B cell (primary cell): Measurements from ENCODE around the gene LAMP2. TPM values are rescaled to one million over a fixed set of nuclear protein-coding genes. Genes with fewer than 3 reads are reported as not detected.
A peak's percentile ranks its signal among the peaks of the same experiment; 100 is the strongest.

Experiments
- ATAC-seq: fragments of 200-7000 bp; cut with Tn5 transposase; one replicate; pipeline ENCODE4 v1.10.0; 2021; ENCODE audit warnings: low read depth, mild to moderate bottlenecking, moderate number of reproducible peaks, moderate library complexity
- CTCF ChIA-PET: fragments of 350-600 bp; sonication (Branson Sonifier 250); formaldehyde crosslinking; loops from one replicate; lab custom pipeline; 2021; ENCODE audit warnings: antibody characterized with exemption, inconsistent platforms; lab: Charles Lee
- POLR2A ChIA-PET: fragments of 350-600 bp; sonication (Branson Sonifier 250); formaldehyde crosslinking; loops from one replicate; lab custom pipeline; 2021; ENCODE audit warnings: antibody characterized with exemption; lab: Charles Lee
- DNase-seq: peaks from one replicate; pipeline ENCODE4 v3.0.0; 2013
- H2AFZ ChIP-seq: 2 replicates; pipeline ENCODE4 v1.6.1; 2012; ENCODE audit warnings: mild to moderate bottlenecking, low read depth, low read length; ENCODE audit not compliant: insufficient read depth, poor library complexity, severe bottlenecking
- H3K27ac ChIP-seq, 2 donors: 1 replicate in 1 of 2; 2 replicates in 1 of 2; pipeline ENCODE4 v1.5.1; 2012 to 2013; ENCODE audit warnings: low read length in 2 of 2, mild to moderate bottlenecking in 2 of 2, moderate library complexity in 1 of 2
- H3K27me3 ChIP-seq, 4 experiments: fragments of 200-600 bp in 1 of 4; sonication (generic) in 1 of 4; replicated peaks in 1 of 4; 1 replicate in 2 of 4; 2 replicates in 2 of 4; pipeline versions ENCODE4 v1.6.1 to v1.7.0; 2013 to 2016; ENCODE audit warnings: low read length in 3 of 4, mild to moderate bottlenecking in 2 of 4, mixed read lengths in 1 of 4, moderate library complexity in 1 of 4; ENCODE audit not compliant: insufficient read depth in 4 of 4, control insufficient read depth in 3 of 4; ENCODE audit errors: control extremely low read depth in 1 of 4
- H3K36me3 ChIP-seq, 2 experiments: replicated peaks in 1 of 2; 1 replicate in 1 of 2; 2 replicates in 1 of 2; pipeline versions ENCODE4 v1.6.1 to v1.7.1; 2013; ENCODE audit warnings: low read length in 1 of 2; ENCODE audit not compliant: insufficient read depth in 2 of 2, control insufficient read depth in 1 of 2; ENCODE audit errors: control extremely low read depth in 1 of 2, extremely low read depth in 1 of 2
- H3K4me1 ChIP-seq, 2 donors: fragments of 200-600 bp in 1 of 2; sonication (generic) in 1 of 2; 1 replicate in 1 of 2; 2 replicates in 1 of 2; pipeline versions ENCODE4 v1.5.1 to v1.6.1; 2013 to 2017; ENCODE audit warnings: low read length in 2 of 2; ENCODE audit not compliant: control insufficient read depth in 2 of 2, insufficient read depth in 2 of 2
- H3K4me2 ChIP-seq: replicated peaks from 2 replicates; pipeline ENCODE3; 2012; ENCODE audit warnings: mild to moderate bottlenecking, low read depth, low read length; ENCODE audit not compliant: poor library complexity, severe bottlenecking
- H3K4me3 ChIP-seq, 5 experiments: fragments of 200-600 bp in 1 of 5; sonication (generic) in 1 of 5; 1 replicate in 3 of 5; 2 replicates in 2 of 5; pipeline versions ENCODE4 v1.5.1 to v1.7.0; 2011 to 2016; ENCODE audit warnings: low read length in 4 of 5, mild to moderate bottlenecking in 4 of 5, low read depth in 2 of 5, control low read depth in 1 of 5, moderate library complexity in 1 of 5; ENCODE audit not compliant: insufficient read depth in 1 of 5; ENCODE audit errors: control extremely low read depth in 1 of 5, extremely low read depth in 1 of 5
- H3K79me2 ChIP-seq: fragments of 200-600 bp; sonication (generic); one replicate; pipeline ENCODE4 v1.6.0; 2016; ENCODE audit warnings: low read length; ENCODE audit not compliant: control insufficient read depth, insufficient read depth
- H3K9ac ChIP-seq: fragments of 200-600 bp; sonication (generic); 2 replicates; pipeline ENCODE4 v1.6.1; 2017; ENCODE audit warnings: mild to moderate bottlenecking, low read length, moderate library complexity
- H3K9me3 ChIP-seq, 3 donors: one replicate each; pipeline versions ENCODE4 v1.6.1 to v1.7.1; 2013; ENCODE audit warnings: low read length in 2 of 3; ENCODE audit not compliant: control insufficient read depth in 2 of 3, insufficient read depth in 1 of 3; ENCODE audit errors: control extremely low read depth in 1 of 3
- H4K20me1 ChIP-seq: 2 replicates; pipeline ENCODE4 v1.6.0; 2012; ENCODE audit warnings: mild to moderate bottlenecking, low read length; ENCODE audit not compliant: insufficient read depth, control insufficient read depth, poor library complexity, severe bottlenecking
- H3K27ac Mint-ChIP-seq: one replicate; pipeline ENCODE4 v1.8.0; 2021; ENCODE audit warnings: mixed read lengths
- H3K27me3 Mint-ChIP-seq: one replicate; pipeline ENCODE4 v1.8.0; 2021; ENCODE audit warnings: mixed read lengths
- H3K4me1 Mint-ChIP-seq: one replicate; pipeline ENCODE4 v1.8.0; 2021; ENCODE audit warnings: mixed read lengths
- H3K4me3 Mint-ChIP-seq: one replicate; pipeline ENCODE4 v1.8.0; 2021; ENCODE audit warnings: mixed read lengths
- H3K9me3 Mint-ChIP-seq: one replicate; pipeline ENCODE4 v1.8.0; 2022; ENCODE audit warnings: mixed read lengths; ENCODE audit not compliant: insufficient read depth
- EZH2 ChIP-seq: IDR thresholded peaks from 2 replicates; pipeline ENCODE4 v1.6.1; 2012; ENCODE audit warnings: borderline replicate concordance, low read depth, mild to moderate bottlenecking, moderate library complexity, low read length; ENCODE audit not compliant: insufficient read depth, poor library complexity, severe bottlenecking
- WGBS: methylation state at CpG from one replicate; pipeline ENCODE4 v1.1.5; 2013; ENCODE audit warnings: missing lambda C conversion rate; ENCODE audit not compliant: insufficient coverage; 5-methylcytosine and 5-hydroxymethylcytosine counted together
- intact Hi-C: fragments of 100-400 bp; cut with micrococcal nuclease; formaldehyde crosslinking; loops from one replicate; pipeline ENCODE4 v1.10.0; 2022
- polyA minus RNA-seq: library from RNA; depleted of rRNA, polyadenylated mRNA; stranded (reverse); fragments of >200 nt; gene quantifications from 2 replicates; pipeline ENCODE4 v1.2.3, GENCODE V29; 2012
- polyA plus RNA-seq: library from polyadenylated mRNA; depleted of rRNA; stranded (reverse); fragments of >200 nt; gene quantifications from 2 replicates; pipeline ENCODE4 v1.2.3, GENCODE V29; 2012
- total RNA-seq, 2 donors: library from RNA; stranded (reverse); fragments of 120-200 nt in 1 of 2; gene quantifications; 1 replicate in 1 of 2; 2 replicates in 1 of 2; pipeline versions ENCODE4 v1.2.3 to v1.2.4, GENCODE V29; 2013 to 2022
- TF ChIP-seq, protein P1 (sequence below): fragments of 200-600 bp; IDR thresholded peaks from one replicate; pipeline ENCODE4 v1.8.0; 2022; ENCODE audit warnings: antibody characterized with exemption, mild to moderate bottlenecking

Gene LAMP2
- total RNA-seq: 35.0 and 37.1 TPM in 2 replicates
- 41.0 TPM for total RNA-seq (2013)
- polyA plus RNA-seq: 9.5 and 11.2 TPM in 2 replicates
- polyA minus RNA-seq: 12.2 and 20.4 TPM in 2 replicates

- peak within 1 kb of the TSS; percentile 62 to 88 (median 80) for H3K4me3 ChIP-seq
- no peaks in the 10 kb centered on the region for H3K27me3 ChIP-seq
- peak within 1 kb of the TSS; percentile 90 for H2AFZ ChIP-seq
- H3K9me3 ChIP-seq: no peaks in the 10 kb centered on the region
- under 1% methylated on average over 36 of the region's 50 CpGs for WGBS
- peak within 1 kb of the TSS; percentile 71 for H3K4me2 ChIP-seq
- no peaks in the 10 kb centered on the region for H3K9me3 Mint-ChIP-seq
- peak; percentile 87 for DNase-seq
- H3K27ac ChIP-seq: peak within 1 kb of the TSS; percentile 78 to 88
- no peaks in the 10 kb centered on the region for H3K27me3 Mint-ChIP-seq
- H3K36me3 ChIP-seq: no peaks in the 10 kb centered on the region
- H3K4me1 Mint-ChIP-seq: peaks cover 27% of the 10 kb centered on the region
- peak within 1 kb of the TSS; percentile 87 for H3K9ac ChIP-seq
- CTCF ChIA-PET: interaction anchor here (1.7 kb wide), 1 partner anchor 17 kb away, joined by 5 read pairs; no protein-coding TSS in a partner anchor
- intact Hi-C loops: loop anchor here (1.0 to 2.0 kb wide), 2 partner anchors 16 to 218 kb away; partner anchors contain the start of gene ZBTB33
- H3K4me3 Mint-ChIP-seq: peak within 1 kb of the TSS; percentile 85
- H3K4me1 ChIP-seq: peaks cover 7 to 11% of the 10 kb centered on the region in 2 donors
- H4K20me1 ChIP-seq: no peaks in the 10 kb centered on the region
- H3K27ac Mint-ChIP-seq: peak within 1 kb of the TSS; percentile 92
- peaks cover 34% of the 10 kb centered on the region for H3K79me2 ChIP-seq
- peak; percentile 96 for ATAC-seq
- TF ChIP-seq EZH2: no peak
- TF ChIP-seq, protein P1, sequence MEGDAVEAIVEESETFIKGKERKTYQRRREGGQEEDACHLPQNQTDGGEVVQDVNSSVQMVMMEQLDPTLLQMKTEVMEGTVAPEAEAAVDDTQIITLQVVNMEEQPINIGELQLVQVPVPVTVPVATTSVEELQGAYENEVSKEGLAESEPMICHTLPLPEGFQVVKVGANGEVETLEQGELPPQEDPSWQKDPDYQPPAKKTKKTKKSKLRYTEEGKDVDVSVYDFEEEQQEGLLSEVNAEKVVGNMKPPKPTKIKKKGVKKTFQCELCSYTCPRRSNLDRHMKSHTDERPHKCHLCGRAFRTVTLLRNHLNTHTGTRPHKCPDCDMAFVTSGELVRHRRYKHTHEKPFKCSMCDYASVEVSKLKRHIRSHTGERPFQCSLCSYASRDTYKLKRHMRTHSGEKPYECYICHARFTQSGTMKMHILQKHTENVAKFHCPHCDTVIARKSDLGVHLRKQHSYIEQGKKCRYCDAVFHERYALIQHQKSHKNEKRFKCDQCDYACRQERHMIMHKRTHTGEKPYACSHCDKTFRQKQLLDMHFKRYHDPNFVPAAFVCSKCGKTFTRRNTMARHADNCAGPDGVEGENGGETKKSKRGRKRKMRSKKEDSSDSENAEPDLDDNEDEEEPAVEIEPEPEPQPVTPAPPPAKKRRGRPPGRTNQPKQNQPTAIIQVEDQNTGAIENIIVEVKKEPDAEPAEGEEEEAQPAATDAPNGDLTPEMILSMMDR: no peak
- POLR2A ChIA-PET: interaction anchor here (0.9 to 1.4 kb wide), 2 partner anchors 9 to 17 kb away, joined by 3 to 4 read pairs; no protein-coding TSS in a partner anchor
These were observed at the start of gene LAMP2 for GRCh38 chrX:120468825-120469525. TSS of gene LAMP2 (minus strand) at chrX:120469296. CDS start at chrX:120469169, 127 bp downstream.

DNA sequence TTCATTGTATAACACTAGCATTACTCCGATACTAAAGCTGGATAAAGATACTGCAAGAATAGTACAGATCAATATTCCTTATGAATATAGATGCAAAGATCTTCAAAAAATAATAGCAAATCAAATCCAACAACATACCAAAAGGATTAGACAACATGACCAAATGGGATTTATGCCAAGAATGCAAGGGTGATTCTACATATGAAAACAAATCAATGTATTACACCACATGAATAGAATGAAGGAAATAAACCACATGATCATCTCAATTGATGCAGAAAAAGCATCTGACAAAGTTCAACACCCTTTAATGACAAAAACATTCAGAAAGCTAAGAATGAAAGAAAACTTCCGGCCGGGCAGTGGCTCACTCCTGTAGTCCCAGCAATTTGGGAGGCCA is 48.8 kb upstream of the LAMP2 start:
- H3K4me3 Mint-ChIP-seq: no peak overlapping the region
- no peak overlapping the region for H3K4me3 ChIP-seq
- no peak overlapping the region for H2AFZ ChIP-seq
- H3K27me3 Mint-ChIP-seq: no peaks in the 10 kb centered on the region
- no peak for DNase-seq
- TF ChIP-seq EZH2: no peak
- TF ChIP-seq, protein P1: no peak
- no peaks in the 10 kb centered on the region for H3K4me1 ChIP-seq
- H3K4me2 ChIP-seq: no peak overlapping the region
- H3K27me3 ChIP-seq: no peaks in the 10 kb centered on the region
- ChIA-PET POLR2A (no interaction called here), CTCF (no interaction called here)
- no peaks in the 10 kb centered on the region for H3K79me2 ChIP-seq
- H3K4me1 Mint-ChIP-seq: peaks cover 5% of the 10 kb centered on the region
- H3K9me3 ChIP-seq: no peaks in the 10 kb centered on the region
- H3K9me3 Mint-ChIP-seq: no peaks in the 10 kb centered on the region
- no peak for ATAC-seq
- H3K27ac Mint-ChIP-seq: no peak overlapping the region
- H3K36me3 ChIP-seq: no peaks in the 10 kb centered on the region
- 100% methylated on average over 1 of the region's 3 CpGs for WGBS
- H4K20me1 ChIP-seq: no peaks in the 10 kb centered on the region
- H3K27ac ChIP-seq: no peak overlapping the region
- intact Hi-C loops: no loop called here
- no peak overlapping the region for H3K9ac ChIP-seq
